Keratinocyte (primary cell): ENCODE measurements around the gene CCN5. TPM values are rescaled to one million over a fixed set of nuclear protein-coding genes. Genes with fewer than 3 reads are reported as not detected.

Experiments
- DNase-seq: peaks from one replicate; pipeline ENCODE4 v3.0.0-alpha.2; 2011; ENCODE audit warnings: low read depth, missing footprints, low spot score
- FAIRE-seq: peaks from 2 replicates; lab custom pipeline; 2011; peaks lifted over from hg19 to GRCh38; lab: Jason Lieb, UNC
- H2AFZ ChIP-seq: 2 replicates; pipeline ENCODE4 v1.6.0; 2012; ENCODE audit warnings: low read length, control low read depth, inconsistent platforms; ENCODE audit not compliant: control insufficient read depth
- H3K27ac ChIP-seq: 2 replicates; pipeline ENCODE4 v1.5.1; 2011; ENCODE audit warnings: low read length; ENCODE audit not compliant: control insufficient read depth, insufficient read depth
- H3K27me3 ChIP-seq: 3 replicates; pipeline ENCODE4 v1.6.0; 2011; ENCODE audit warnings: low read length; ENCODE audit not compliant: control insufficient read depth, insufficient read depth; ENCODE audit errors: extremely low read depth
- H3K36me3 ChIP-seq, 2 experiments: 2 replicates in 1 of 2; 3 replicates in 1 of 2; pipeline ENCODE4 v1.5.1; 2011; ENCODE audit warnings: low read length in 2 of 2, mild to moderate bottlenecking in 1 of 2; ENCODE audit not compliant: control insufficient read depth in 2 of 2, insufficient read depth in 2 of 2; ENCODE audit errors: extremely low read depth in 1 of 2
- H3K4me1 ChIP-seq: 3 replicates; pipeline ENCODE4 v1.5.1; 2011; ENCODE audit warnings: low read length; ENCODE audit not compliant: control insufficient read depth, insufficient read depth; ENCODE audit errors: extremely low read depth
- H3K4me2 ChIP-seq: 3 replicates; pipeline ENCODE4 v1.6.0; 2011; ENCODE audit warnings: low read depth, low read length; ENCODE audit not compliant: control insufficient read depth, insufficient read depth; ENCODE audit errors: extremely low read depth
- H3K4me3 ChIP-seq, 3 experiments: fragments of 200-600 bp in 1 of 3; sonication (generic) in 1 of 3; 2 replicates in 2 of 3; 3 replicates in 1 of 3; pipeline ENCODE4 v1.5.1; 2011 to 2016; ENCODE audit warnings: low read length in 3 of 3, mild to moderate bottlenecking in 3 of 3, control low read depth in 2 of 3, inconsistent platforms in 1 of 3, low read depth in 1 of 3, mixed read lengths in 1 of 3, mixed run types in 1 of 3, moderate library complexity in 1 of 3; ENCODE audit not compliant: control insufficient read depth in 2 of 3, insufficient read depth in 2 of 3; ENCODE audit errors: extremely low read depth in 1 of 3
- H3K79me2 ChIP-seq: 2 replicates; pipeline ENCODE4 v1.6.0; 2012; ENCODE audit warnings: low read length; ENCODE audit not compliant: control insufficient read depth, insufficient read depth
- H3K9ac ChIP-seq: 3 replicates; pipeline ENCODE4 v1.6.0; 2011; ENCODE audit warnings: low read length; ENCODE audit not compliant: control insufficient read depth, insufficient read depth; ENCODE audit errors: extremely low read depth
- H3K9me1 ChIP-seq: 3 replicates; pipeline ENCODE4 v1.6.0; 2011; ENCODE audit warnings: low read length; ENCODE audit not compliant: control insufficient read depth, insufficient read depth; ENCODE audit errors: extremely low read depth
- H3K9me3 ChIP-seq: 2 replicates; pipeline ENCODE4 v1.5.1; 2012; ENCODE audit warnings: low read depth, low read length; ENCODE audit not compliant: control insufficient read depth
- H4K20me1 ChIP-seq: 3 replicates; pipeline ENCODE4 v1.6.0; 2011; ENCODE audit warnings: low read length; ENCODE audit not compliant: control insufficient read depth, insufficient read depth; ENCODE audit errors: extremely low read depth
- CTCF ChIP-seq, 3 experiments: IDR thresholded peaks in 1 of 3; conservative IDR thresholded peaks in 1 of 3; optimal IDR thresholded peaks in 1 of 3; 2 replicates in 2 of 3; 3 replicates in 1 of 3; pipeline versions ENCODE3 to v1.5.1; 2011; ENCODE audit warnings: low read length in 3 of 3, mild to moderate bottlenecking in 3 of 3, moderate library complexity in 2 of 3, control low read depth in 1 of 3, inconsistent platforms in 1 of 3; ENCODE audit not compliant: insufficient read depth in 2 of 3; ENCODE audit errors: extremely low read depth in 1 of 3
- EZH2 ChIP-seq: IDR thresholded peaks from one replicate; pipeline ENCODE4 v1.6.1; 2012; ENCODE audit warnings: inconsistent platforms, mild to moderate bottlenecking, low read length, moderate library complexity
- dilution Hi-C: fragments of 300-500 bp; cut with MboI; formaldehyde crosslinking; loops from one replicate; pipeline ENCODE4 v1.7.0; 2020; ENCODE audit warnings: low sequenced_read_pairs; ENCODE audit not compliant: extremely low pct_ligation_motif_present
- polyA plus RNA-seq, 5 experiments: library from polyadenylated mRNA; depleted of rRNA in 3 of 5; stranded (reverse) in 3 of 5; stranded (forward) in 1 of 5; unstranded in 1 of 5; fragments of >200 nt; gene quantifications; 1 replicate in 1 of 5; 2 replicates in 3 of 5; 3 replicates in 1 of 5; pipeline versions ENCODE4 v1.2.1 to v1.2.3, GENCODE V29; 2011 to 2012; ENCODE audit warnings: missing spikeins in 2 of 5, low read depth in 1 of 5, low replicate concordance in 1 of 5

Gene CCN5
- polyA plus RNA-seq, 1 donor (not counting 4 experiments of a cell fraction or from before 2014, with no cell fraction given) = not detected

- Histone ChIP-seq H3K9me1 (no peaks in the 10 kb centered on the region), H3K27ac (no peak overlapping the region), H3K27me3 (no peaks in the 10 kb centered on the region), H3K4me2 (no peak overlapping the region), H3K4me1 (peaks cover 21% of the 10 kb centered on the region), H4K20me1 (no peaks in the 10 kb centered on the region), H3K79me2 (no peaks in the 10 kb centered on the region), H3K4me3 (no peak overlapping the region), H2AFZ (no peak overlapping the region), H3K9me3 (no peaks in the 10 kb centered on the region), H3K9ac (no peak overlapping the region), H3K36me3 (no peaks in the 10 kb centered on the region)
- dilution Hi-C loops = no loop called here
- FAIRE-seq (no peak), DNase-seq (no peak)
- no peak for TF ChIP-seq EZH2
- no peak for TF ChIP-seq CTCF (optimal IDR thresholded peaks at IDR 0.05 in 1 of 3, IDR thresholded peaks at IDR 0.05 in 1 of 3, conservative IDR thresholded peaks at IDR 0.05 in 1 of 3; ENCODE audit: extremely low read depth in 1 of 3, insufficient read depth in 2 of 3, low read length in 3 of 3)
Observed at GRCh38 chr20:44711237-44711636, 3.9 kb upstream of the CCN5 start.

GRCh38 chr20:44714102-44714700, 968 bp upstream of the CCN5 start:
- Histone ChIP-seq H3K4me3 (no peak overlapping the region), H3K27me3 (no peaks in the 10 kb centered on the region), H3K27ac (no peak overlapping the region), H3K4me2 (peak overlapping the region; percentile 50), H3K9ac (no peak overlapping the region), H3K4me1 (peaks cover 28% of the 10 kb centered on the region), H3K9me1 (no peaks in the 10 kb centered on the region), H3K79me2 (no peaks in the 10 kb centered on the region), H4K20me1 (no peaks in the 10 kb centered on the region), H3K9me3 (no peaks in the 10 kb centered on the region), H2AFZ (no peak overlapping the region), H3K36me3 (no peaks in the 10 kb centered on the region)
- FAIRE-seq (no peak), DNase-seq (no peak)
- TF ChIP-seq CTCF (optimal IDR thresholded peaks at IDR 0.05 in 1 of 3, IDR thresholded peaks at IDR 0.05 in 1 of 3, conservative IDR thresholded peaks at IDR 0.05 in 1 of 3; ENCODE audit: extremely low read depth in 1 of 3, insufficient read depth in 2 of 3, low read length in 3 of 3) = no peak
- dilution Hi-C loops = no loop called here
